ENCODE data around the gene USE1.

The USE1 gene

GRCh38 chr19:17205237-17206140 is 9.7 kb upstream of the USE1 start:
- DNase-seq (ENCODE audit: low read depth): no peak

- no peak for DNase-seq (ENCODE audit: low read depth)
Observed at GRCh38 chr19:17206736-17207581, 8.2 kb upstream of the USE1 start.

DNA sequence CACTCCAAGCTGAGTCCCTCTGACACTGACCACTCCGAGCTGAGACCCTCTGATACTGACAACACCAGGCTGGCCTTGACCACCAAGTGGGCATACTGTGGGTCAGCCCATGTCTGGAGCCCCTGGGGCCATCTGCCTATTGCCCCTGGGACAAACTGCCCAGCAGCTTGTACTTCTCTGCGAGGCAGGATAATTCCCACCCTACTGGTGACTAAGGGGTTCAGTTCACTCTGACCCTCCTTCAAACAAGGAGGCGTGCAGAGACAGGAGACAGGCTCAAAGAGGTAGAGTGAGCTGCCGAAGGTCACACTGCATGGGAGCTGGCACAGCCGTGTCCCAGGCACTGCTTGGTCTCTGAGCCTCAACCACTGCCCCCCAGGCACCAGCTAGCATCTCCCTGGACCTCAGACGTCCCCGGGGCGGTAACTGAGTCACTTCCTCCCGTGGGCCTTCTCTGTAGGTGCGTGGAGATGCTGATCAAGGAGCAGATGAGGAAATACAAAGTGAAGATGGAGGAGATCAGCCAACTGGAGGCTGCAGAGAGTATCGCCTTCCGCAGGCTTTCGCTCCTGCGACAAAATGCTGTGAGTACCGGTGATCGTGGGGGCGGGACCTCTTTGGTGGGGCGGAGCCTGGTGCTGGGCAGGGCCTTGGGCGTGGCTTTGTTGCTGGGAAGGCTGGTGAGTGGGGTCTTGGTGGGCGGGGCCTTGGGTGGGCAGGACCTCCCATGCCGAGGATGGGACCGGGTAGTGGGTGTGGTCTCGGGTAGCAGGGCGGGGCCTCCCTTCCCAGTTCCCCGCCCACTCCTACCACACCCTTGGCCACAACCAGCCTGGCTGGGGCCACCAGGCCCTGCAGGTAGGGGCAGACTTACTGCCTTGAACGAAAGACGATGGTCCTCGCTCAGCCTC is 5.8 kb upstream of the USE1 start:
- no peak for DNase-seq (ENCODE audit: low read depth)

- DNase-seq (ENCODE audit: low read depth): peak; percentile 17
Observed at GRCh38 chr19:17210296-17210695, 4.9 kb upstream of the USE1 start.

GRCh38 chr19:17211547-17212446 is 3.4 kb upstream of the USE1 start:
- no peak for DNase-seq (ENCODE audit: low read depth)

- no peak for DNase-seq (ENCODE audit: low read depth)
Observed at GRCh38 chr19:17213334-17213733, 1.8 kb upstream of the USE1 start.

- no peak for DNase-seq (ENCODE audit: low read depth)
Observed at GRCh38 chr19:17214508-17215126, 540 bp upstream of the USE1 start.

GRCh38 chr19:17216058-17216670 is 1.0 kb downstream of the USE1 start:
- no peak for DNase-seq (ENCODE audit: low read depth)

DNA sequence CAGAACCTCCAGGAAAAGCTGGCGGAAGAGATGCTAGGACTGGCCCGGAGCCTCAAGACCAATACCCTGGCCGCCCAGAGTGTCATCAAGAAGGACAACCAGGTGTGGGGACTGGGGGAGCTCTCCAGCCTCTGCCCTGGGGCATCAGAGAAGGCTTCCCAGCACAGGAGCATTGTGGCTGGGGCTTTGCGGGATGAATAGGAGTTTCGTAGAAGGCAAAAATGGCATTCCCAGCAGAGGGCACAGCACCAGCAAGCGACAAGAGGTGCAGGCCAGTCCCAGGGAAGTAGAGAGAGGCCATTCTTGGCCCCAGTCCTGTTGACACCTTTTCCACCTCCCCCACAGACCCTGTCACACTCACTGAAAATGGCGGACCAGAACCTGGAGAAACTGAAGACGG is 4.1 kb downstream of the USE1 start:
- DNase-seq (ENCODE audit: low read depth): no peak

DNA sequence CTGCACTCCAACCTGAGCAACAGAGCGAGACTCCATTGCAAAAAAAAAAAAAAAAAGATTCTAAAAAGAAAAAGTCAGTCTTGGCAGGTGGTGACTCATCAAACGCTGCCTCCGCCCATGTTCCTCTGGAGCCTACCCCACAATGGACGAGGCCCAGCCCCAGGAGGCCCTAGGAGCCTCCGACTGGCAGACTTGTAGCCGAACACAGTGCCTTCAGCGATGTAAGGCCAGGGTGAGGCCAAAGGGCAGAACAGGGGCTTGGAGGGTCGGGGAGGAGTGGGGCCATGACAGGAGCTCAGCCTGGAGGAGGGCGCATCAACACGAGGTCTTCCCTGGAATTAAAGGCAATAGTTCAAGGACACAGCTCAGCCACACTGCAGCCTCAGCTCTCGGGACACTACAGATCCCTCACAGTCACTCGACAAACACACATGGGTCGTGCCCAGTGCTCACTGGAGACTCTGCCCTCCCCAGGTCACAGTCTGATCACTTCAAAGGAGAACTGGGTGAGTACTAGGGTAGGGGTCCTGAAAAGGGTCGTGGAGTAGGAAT is 5.1 kb downstream of the USE1 start:
- DNase-seq (ENCODE audit: low read depth): peak; percentile 66

- no peak for DNase-seq (ENCODE audit: low read depth)
Observed at GRCh38 chr19:17225053-17225452, 9.9 kb downstream of the USE1 start.

DNA sequence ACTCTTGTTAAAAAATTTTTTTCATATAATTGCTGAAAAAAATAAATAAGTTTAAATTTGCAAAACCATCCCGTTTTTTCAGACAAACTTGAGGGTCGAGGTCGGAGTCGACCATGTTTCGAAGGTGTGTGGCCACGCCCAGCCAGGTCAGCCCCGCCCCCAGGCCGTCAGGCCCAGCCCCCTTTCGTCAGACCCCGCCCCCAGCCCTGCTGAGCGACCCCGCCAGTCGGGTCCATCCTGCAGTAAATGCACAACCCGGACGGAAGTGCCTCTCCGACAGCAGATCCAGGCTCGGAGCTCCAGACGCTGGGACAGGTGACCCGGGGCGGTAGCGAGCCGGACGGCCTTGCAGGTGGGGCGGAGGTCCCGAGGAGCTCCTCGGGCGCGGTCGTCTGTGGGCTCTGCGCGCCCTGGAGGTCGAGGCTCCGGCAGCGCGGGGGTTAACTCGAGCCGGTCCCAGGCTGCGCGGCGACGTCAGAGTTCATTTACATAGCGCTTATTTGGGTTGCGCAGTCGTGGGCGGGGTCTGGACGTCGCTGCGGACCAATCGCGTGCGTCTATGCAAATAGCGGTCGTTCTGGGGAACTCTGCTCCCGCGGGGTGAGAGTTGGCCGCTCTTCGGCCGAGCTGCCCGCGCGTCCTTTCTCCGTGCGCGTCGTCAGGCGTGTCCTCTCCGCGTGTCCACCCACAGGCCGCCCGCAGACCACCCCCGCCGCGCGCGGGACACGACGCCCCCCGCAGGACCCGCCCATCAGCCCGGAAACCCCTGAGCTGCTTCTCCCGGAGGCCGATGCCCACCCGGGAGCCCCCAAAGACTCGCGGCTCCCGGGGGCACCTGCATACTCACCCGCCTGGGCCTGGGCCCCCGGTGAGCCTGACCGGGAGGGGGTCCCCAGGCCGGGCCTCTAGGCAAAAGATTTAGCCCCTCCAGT is 11.1 kb downstream of the USE1 start, which contains the start of gene OCEL1:
TSS of gene OCEL1 (plus strand) at position 225 of the 932 bp plus-strand sequence. CDS start at position 247, 22 bp downstream.
- DNase-seq (ENCODE audit: low read depth): peak; percentile 96

GRCh38 chr19:17227798-17228367 is 12.7 kb downstream of the USE1 start:
- DNase-seq (ENCODE audit: low read depth): no peak

- no peak for DNase-seq (ENCODE audit: low read depth)
Observed at GRCh38 chr19:17229890-17230289, 14.7 kb downstream of the USE1 start.

DNA sequence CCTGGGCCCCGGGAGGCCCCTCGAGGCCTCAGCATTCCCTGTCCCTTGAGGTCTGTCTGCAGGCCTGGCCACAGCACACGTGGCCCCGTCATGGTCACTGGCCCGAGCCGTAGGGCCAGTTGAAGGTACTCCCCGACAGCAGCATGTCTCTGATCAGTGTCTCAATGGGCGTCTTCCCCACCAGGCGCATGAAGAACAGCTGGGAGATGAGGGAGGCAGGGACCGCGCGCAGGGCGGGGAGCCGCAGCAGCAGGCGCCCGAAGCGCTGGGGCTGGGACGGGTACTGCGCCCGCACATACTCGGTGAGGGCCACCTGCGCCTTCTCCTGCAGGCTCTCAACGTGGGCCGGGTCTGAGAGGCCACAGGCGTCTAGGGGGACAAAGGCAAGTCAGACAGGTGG is 17.1 kb downstream of the USE1 start:
- no peak for DNase-seq (ENCODE audit: low read depth)

DNA sequence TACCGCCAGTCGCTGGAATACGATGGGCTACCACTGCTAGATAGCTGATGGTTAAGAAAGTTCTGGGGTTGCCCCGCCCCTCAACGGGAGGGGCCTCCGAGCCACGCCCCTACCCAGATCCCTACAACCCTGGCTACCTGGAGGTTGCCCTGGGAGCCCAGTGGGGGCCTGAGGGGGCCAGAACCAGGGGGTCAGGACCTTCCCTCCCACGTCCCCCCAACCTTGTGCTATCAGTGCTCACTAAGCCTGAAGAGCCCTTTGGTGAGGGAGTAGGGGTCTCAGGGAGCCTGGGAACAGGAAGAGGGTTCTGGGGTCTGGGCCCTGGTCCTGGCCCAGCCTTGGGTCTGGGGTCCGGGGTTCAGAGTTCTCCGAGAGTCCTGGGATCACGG is 19.7 kb downstream of the USE1 start:
- no peak for DNase-seq (ENCODE audit: low read depth)

GRCh38 chr19:17235300-17235970 is 20.3 kb downstream of the USE1 start:
- peak; percentile 41 for DNase-seq (ENCODE audit: low read depth)

All from stromal cell of bone marrow (primary cell).